Activated B cell treated with CpG ODN at 0.5 μM for 24 hours (primary cell): ENCODE results near the gene CELF4. TPM values are rescaled to one million over a fixed set of nuclear protein-coding genes. Genes with fewer than 3 reads are reported as not detected.

Experiments
- ATAC-seq: fragments of 200-7000 bp; cut with Tn5 transposase; one replicate; pipeline ENCODE4 v1.10.0; 2021; ENCODE audit warnings: low read depth, mild to moderate bottlenecking, moderate library complexity
- CTCF ChIA-PET: fragments of 350-600 bp; sonication (Branson Sonifier 250); formaldehyde crosslinking; loops from one replicate; lab custom pipeline; 2021; ENCODE audit warnings: antibody characterized with exemption; lab: Charles Lee
- POLR2A ChIA-PET: fragments of 350-600 bp; sonication (Branson Sonifier 250); formaldehyde crosslinking; loops from one replicate; lab custom pipeline; 2021; ENCODE audit warnings: antibody characterized with exemption; lab: Charles Lee
- DNase-seq: peaks from one replicate; pipeline ENCODE4 v3.0.0; 2022
- H3K27ac Mint-ChIP-seq: one replicate; pipeline ENCODE4 v1.8.0; 2020; ENCODE audit warnings: mixed read lengths
- H3K27me3 Mint-ChIP-seq: one replicate; pipeline ENCODE4 v1.8.0; 2021; ENCODE audit warnings: mixed read lengths
- H3K36me3 Mint-ChIP-seq: one replicate; pipeline ENCODE4 v1.8.0; 2021; ENCODE audit warnings: low read depth, mixed read lengths
- H3K4me1 Mint-ChIP-seq: one replicate; pipeline ENCODE4 v1.8.0; 2021; ENCODE audit warnings: mixed read lengths
- H3K4me3 Mint-ChIP-seq: one replicate; pipeline ENCODE4 v1.8.0; 2020; ENCODE audit warnings: mild to moderate bottlenecking, mixed read lengths
- H3K9me3 Mint-ChIP-seq: one replicate; pipeline ENCODE4 v1.8.0; 2020; ENCODE audit warnings: mixed read lengths
- CTCF ChIP-seq: fragments of 200-600 bp; IDR thresholded peaks from one replicate; pipeline ENCODE4 v1.8.0; 2022; ENCODE audit warnings: antibody characterized with exemption, mild to moderate bottlenecking
- intact Hi-C: fragments of 100-400 bp; cut with micrococcal nuclease; formaldehyde crosslinking; loops from one replicate; pipeline ENCODE4 v1.15.1; 2024
- total RNA-seq: library from RNA; stranded (reverse); gene quantifications from 2 replicates; pipeline ENCODE4 v1.2.3, GENCODE V29; 2022

Gene CELF4
- total RNA-seq, 1 donor from 2014 or later = not detected

- Mint-ChIP-seq H3K27ac (no peak overlapping the region), H3K9me3 (no peaks in the 10 kb centered on the region), H3K4me1 (no peaks in the 10 kb centered on the region), H3K36me3 (no peaks in the 10 kb centered on the region), H3K27me3 (peaks cover 1% of the 10 kb centered on the region), H3K4me3 (no peak overlapping the region)
- no peak for ATAC-seq
- ChIA-PET CTCF (no interaction called here), POLR2A (no interaction called here)
- intact Hi-C loops = no loop called here
- no peak for TF ChIP-seq CTCF
- no peak for DNase-seq
Observed at GRCh38 chr18:37588289-37588688, 22.7 kb upstream of the CELF4 start.

- H3K9me3 Mint-ChIP-seq = no peaks in the 10 kb centered on the region
Observed at GRCh38 chr18:37586656-37587225, 21.1 kb upstream of the CELF4 start.

GRCh38 chr18:37584952-37585695 lies 19.5 kb upstream of the CELF4 start:
- H3K27ac Mint-ChIP-seq = no peak overlapping the region
- no peaks in the 10 kb centered on the region for H3K9me3 Mint-ChIP-seq
- intact Hi-C loops = no loop called here
- DNase-seq = no peak
- ATAC-seq = no peak
- peaks cover 2% of the 10 kb centered on the region for H3K27me3 Mint-ChIP-seq
- H3K4me3 Mint-ChIP-seq = no peak overlapping the region
- CTCF ChIA-PET = no interaction called here
- no peak for TF ChIP-seq CTCF
- H3K4me1 Mint-ChIP-seq = no peaks in the 10 kb centered on the region
- H3K36me3 Mint-ChIP-seq = no peaks in the 10 kb centered on the region
- POLR2A ChIA-PET = no interaction called here

More at GRCh38 chr18:37586656-37587225, 21.1 kb upstream of the CELF4 start:
- intact Hi-C loops = no loop called here
- no peaks in the 10 kb centered on the region for H3K36me3 Mint-ChIP-seq
- H3K4me1 Mint-ChIP-seq = no peaks in the 10 kb centered on the region
- ATAC-seq = no peak
- POLR2A ChIA-PET = no interaction called here
- CTCF ChIA-PET = no interaction called here
- no peaks in the 10 kb centered on the region for H3K27me3 Mint-ChIP-seq
- no peak for DNase-seq
- H3K27ac Mint-ChIP-seq = no peak overlapping the region
- no peak for TF ChIP-seq CTCF
- H3K4me3 Mint-ChIP-seq = no peak overlapping the region

GRCh38 chr18:37584217-37584616 lies 18.6 kb upstream of the CELF4 start:
- Mint-ChIP-seq H3K27ac (no peak overlapping the region), H3K9me3 (no peaks in the 10 kb centered on the region), H3K4me1 (no peaks in the 10 kb centered on the region), H3K27me3 (peaks cover 7% of the 10 kb centered on the region), H3K36me3 (no peaks in the 10 kb centered on the region), H3K4me3 (no peak overlapping the region)
- ATAC-seq (no peak), DNase-seq (no peak)
- TF ChIP-seq CTCF = no peak
- ChIA-PET CTCF (no interaction called here), POLR2A (no interaction called here)
- intact Hi-C loops = no loop called here

GRCh38 chr18:37582261-37582660 lies 16.7 kb upstream of the CELF4 start:
- H3K27ac Mint-ChIP-seq = no peak overlapping the region
- intact Hi-C loops = no loop called here

More at GRCh38 chr18:37582261-37582660, 16.7 kb upstream of the CELF4 start:
- DNase-seq (no peak), ATAC-seq (no peak)
- Mint-ChIP-seq H3K9me3 (no peaks in the 10 kb centered on the region), H3K27me3 (peaks cover 8% of the 10 kb centered on the region), H3K36me3 (no peaks in the 10 kb centered on the region), H3K4me1 (no peaks in the 10 kb centered on the region), H3K4me3 (no peak overlapping the region)
- POLR2A ChIA-PET = no interaction called here
- CTCF ChIA-PET = no interaction called here
- TF ChIP-seq CTCF = no peak
